GM21515 (cell line): Measurements from ENCODE around the gene VGF.

Source experiments
- ATAC-seq: cut with Tn5 transposase; IDR thresholded peaks from one replicate; pipeline ENCODE4 v1.9.1; 2021; ENCODE audit not compliant: unreplicated experiment

VGF gene

DNA sequence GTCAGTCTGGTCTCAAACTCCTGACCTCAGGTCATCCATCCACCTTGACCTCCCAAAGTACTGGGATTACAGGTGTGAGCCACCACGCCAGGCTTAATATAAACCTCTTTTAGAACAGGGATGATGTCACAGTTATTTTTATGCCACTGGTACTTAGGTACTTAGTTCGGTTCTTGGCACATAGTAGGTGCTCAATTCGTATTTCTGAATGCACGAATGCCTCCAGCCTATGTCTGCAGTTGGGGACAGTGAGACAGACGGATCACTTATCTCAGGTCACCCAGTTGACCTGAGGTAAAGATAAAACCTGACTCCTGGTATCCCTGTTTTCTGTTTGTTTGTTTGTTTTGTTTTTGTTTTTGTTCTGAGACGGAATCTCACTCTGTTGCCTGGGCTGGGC is 20.8 kb upstream of the VGF start:
- ATAC-seq: no peak

DNA sequence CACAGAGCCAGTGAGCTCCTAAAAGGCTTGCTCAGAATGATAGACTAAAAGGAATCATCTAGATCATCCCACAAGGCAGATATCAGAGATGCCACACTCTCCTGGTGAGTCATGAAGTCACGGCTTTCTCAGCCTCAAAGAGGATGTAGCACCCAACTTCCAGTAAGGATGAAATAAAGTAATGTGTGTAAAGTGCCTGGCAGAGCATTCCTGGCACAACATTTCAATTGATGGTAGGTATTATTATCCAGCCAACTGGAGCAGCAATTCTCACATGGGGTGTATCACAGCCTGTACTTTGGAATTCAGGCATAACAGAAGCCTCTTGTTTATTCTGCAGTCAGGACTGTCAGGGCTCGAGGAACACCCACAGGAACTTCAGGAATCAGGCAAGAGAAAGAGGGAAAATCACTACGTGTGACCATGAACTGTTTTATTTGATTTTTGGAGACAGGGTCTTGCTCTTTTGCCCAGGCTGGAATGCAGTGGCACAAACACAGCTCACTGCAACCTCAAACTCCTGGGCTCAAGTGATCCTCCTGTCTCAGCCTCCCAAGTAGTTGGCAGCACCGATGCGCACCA is 20.0 kb upstream of the VGF start:
- ATAC-seq: no peak

DNA sequence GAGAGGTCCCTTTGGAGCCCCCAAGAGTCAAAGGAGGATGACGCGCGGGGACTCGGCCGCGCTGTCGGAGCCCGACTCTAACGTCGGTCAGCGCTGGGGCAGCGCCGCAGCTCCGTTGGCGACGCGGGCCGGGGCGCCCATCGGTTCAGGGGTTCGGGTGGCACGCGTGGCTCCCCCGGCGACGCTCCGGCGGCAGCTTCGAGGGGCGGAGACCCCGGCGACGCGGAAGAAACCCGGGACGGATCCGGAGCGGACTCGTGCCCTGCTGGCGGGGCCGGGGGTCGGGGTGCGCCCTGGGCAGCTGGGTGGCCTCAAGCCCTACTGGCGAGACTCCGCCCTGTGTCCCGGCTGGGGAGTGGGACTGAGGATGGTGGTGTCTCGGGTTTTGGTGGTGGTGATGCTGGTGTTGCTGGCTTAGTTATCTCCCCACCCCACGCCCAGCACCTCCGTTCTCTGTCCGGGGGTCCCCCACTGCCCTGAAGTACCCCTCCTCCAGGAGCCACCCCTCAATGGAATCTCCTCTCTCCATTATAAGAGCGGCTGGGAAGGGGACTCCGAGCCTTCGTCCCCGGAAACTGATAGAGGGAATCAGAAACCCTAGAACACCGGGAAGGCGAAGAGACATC is 14.9 kb upstream of the VGF start, which contains the start of gene NAT16:
NAT16 (minus strand) TSS at position 164 of the 626 bp plus-strand sequence. CDS start 5,486 bp downstream, outside the sequence.
- ATAC-seq: no peak

DNA sequence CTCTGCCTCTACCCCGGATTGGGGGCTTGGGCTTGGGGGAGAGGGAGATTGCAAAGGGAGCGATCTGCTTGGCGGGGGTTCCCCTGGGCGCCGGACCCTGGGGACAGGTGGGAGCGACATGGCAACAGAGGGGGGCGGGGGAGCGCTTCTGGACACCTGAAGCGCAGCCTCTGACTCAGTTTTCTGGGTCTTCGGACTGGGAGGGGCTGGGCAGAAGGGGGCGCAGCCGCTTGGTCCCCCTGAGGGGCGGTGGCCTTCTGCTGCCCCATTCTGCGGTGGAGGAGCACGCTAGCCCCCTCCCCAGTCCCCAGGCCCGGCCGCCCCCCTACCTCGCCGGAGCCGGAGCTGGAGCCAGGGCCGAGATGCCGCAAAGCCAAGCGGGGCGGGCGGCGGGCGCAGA is 14.3 kb upstream of the VGF start:
- no peak for ATAC-seq

DNA sequence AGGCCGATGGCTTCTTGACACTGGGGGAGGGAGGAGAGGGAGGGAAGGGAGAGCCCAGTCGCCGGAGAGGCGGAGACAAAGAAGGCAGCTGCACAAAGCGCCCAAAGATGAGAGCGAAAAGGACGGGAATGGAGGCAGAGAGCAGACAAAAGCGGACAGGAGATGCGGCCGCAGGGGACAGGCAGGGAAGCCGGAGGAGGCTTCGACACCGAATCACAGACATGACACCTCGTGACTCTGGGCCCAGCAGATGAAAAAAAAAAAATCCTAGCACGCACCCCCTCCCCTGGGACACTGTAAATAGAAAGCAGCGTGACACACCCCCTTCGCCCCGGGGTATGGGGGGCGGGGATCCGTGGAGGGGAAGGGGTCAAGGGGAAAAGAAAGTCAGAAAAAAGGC is 13.7 kb upstream of the VGF start:
- ATAC-seq: no peak

DNA sequence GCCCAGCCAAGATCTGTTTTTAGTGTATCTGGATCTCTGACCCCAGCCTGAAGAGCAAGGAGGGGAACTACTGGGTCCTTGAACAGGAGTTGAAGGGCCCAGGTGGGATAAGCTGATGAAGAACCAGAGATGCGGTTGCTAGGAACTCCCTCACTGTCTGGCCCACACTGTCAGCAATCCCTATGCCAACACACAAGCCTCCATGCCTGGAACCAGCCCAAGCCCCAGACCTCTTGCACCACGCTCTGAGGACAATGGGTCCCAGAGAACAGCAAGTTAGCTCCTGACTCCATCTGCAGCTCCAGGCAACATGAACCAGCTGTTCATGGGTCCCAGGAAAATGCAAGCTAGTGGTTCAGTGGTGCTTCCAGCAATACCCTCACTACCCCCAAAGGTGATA is 12.3 kb upstream of the VGF start:
- no peak for ATAC-seq

DNA sequence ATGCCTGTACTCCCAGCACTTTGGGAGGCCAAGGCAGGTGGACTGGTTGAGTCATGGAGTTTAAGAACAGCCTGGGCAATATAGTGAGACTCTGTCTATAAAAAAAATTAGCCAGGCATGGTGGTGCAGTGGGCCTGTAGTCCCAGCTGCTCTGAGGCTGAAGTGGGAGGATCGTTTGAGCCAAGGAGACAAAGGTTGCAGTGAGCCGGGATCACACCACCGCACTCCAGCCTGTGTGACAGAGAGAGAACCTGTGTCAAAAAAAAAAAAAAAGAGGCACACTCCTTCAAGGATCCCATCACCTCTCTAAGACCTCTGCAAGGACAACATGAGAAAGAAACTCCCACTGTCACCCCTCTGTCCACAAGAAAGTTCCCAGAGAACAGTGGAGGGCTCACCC is 10.3 kb upstream of the VGF start:
- ATAC-seq: no peak

DNA sequence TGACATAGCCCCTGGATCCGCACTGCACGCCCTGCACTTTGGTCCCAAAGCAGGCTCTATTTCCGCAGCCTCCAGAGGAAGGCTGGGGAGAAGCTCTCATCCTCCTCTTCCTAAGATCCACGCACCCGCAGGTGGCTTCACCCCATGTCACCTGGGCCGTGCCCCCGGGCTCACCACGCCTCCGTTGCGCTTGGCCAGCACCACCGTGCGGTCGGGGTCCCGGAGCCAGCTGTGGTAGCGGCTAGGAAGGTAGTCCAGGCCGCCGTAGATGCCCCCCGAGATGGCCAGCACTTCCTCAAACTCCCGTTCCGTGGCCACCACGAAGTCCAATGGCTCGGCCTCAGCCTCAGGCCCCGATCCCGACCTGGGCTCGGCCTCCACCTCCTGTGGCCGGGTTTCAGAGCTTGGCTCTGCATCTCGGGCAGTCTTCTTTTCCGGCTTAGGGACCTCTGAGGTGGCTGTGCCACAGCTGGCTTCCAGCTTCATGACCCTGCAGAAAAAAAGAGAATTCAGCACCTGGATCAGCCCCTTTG is 9.0 kb upstream of the VGF start:
- ATAC-seq: no peak

DNA sequence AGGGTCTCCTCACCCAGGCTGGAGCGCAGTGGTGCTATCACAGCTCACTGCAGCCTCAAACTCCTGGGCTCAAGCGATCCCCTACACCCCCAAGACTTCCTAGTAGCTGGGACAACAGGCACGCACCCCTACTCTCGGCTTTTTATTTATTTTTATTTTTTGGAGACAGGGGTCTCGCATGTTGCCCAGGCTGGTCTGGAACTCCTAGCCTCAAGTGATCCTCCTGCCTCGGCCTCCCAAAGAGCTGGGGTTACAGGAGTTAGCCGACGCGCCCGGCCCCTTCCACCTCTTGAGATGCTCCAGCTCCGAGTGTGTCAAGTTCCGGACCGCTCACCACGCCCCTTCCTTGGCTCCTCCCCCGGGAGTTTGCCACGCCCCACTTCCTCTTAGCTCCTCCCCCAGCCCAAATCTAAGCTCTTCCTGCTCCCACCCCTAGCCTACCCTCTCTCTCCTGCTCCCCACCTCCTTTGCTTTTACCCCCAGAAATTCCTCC is 8.4 kb upstream of the VGF start:
- ATAC-seq: no peak

DNA sequence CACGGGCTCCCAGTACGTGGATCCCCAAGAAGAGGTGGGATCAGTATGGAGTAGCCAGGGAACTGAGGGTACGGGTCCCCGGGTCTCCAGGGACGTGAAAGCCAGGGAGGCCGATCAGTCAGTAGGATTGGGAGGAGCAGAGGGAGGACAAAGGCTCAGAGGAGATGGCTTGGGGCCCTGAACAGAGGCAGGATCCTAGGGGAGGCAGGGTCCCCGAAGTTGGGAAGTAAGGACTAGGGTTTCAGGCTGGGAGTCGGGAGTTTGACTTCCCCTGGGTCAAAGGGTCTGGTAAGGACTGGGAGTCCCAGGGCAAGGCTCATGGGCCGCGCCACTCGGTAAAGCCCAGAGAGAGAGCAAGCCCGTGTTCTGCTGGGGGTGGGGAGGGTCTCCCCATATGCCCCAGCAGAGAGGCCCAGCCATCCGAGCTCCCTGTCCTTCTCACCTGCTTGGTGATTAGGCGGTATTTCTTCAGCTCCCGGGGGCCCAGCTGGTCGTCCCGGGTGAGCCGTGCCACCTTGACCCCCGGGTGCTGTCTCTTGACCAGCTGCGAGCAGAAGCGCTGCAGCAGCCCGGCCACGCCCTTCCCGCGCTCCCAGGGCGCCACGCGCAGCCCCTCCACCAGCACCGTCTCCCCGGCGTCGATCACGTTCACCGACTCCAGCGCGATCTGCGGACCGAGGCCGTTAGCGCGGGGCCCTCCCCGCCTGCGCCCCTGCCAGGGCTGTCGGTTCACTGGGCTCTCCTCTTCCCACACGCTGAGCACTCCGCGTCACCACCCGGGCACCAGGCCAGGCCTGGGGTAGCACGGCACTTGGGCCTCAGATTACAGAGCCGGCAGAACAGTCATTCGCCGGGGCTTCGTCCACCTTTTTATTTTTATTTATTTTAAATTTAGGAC is 7.7 kb upstream of the VGF start:
- no peak for ATAC-seq

DNA sequence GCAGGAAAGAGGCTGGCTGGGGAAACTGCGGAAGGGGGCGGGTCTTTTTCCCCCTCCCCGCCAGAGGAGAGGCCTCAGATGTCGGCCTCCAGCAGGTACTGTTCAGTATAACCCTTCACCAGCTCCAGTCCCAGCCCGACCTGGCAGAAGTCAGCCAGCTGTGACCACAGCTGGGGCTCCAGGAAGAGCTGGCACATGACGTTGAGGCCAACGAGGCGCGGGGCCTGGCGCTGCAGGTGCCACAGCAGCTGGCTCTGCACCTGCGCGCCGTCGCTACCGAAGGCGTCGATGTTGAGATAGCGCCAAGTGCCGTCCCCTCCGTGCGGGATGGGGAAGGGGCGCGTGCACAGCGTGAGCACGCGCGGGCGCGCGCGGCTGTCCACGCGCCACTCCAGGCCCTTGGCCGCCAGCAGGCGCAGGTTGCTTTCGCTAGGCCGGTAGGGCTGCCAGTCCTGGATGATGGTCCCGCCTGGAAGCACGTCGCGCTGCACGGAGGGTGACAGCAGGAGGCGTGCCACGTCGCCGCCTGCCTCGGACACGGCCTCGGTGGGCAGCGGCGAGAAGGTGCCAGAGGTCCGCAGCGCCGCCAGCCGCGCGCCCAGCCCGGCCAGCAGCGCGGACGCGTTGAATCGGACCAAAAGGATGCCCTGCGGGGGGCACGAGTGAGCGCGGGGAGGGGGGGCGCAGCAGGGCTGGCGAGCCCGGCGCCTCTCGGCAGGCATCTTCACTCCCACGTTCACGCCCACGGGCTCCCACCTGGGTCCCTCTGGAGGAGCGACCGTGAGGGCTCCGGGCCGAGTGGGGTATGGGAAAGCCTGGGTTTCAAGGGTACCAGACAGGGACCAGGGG is 6.9 kb upstream of the VGF start:
- no peak for ATAC-seq

DNA sequence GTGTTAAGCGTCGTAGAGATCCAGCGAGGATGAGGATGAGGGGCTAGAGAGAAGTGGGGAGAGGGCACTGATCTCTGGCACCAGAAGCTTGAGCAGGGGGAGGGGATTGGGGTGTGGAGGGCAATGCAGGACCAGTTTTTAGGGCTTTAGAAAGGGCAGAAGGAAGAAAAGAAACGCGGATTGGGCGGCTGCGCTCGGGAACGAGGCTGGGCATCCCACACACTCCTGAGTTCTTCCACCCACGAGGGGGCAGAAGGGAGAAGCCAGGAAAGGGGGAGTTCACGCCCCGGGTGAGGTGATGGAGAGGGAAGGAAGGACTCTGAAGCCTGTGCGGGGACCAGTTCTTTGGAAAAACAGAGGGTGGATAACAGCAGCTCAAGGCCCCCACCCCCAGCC is 6.1 kb upstream of the VGF start:
- ATAC-seq: no peak

DNA sequence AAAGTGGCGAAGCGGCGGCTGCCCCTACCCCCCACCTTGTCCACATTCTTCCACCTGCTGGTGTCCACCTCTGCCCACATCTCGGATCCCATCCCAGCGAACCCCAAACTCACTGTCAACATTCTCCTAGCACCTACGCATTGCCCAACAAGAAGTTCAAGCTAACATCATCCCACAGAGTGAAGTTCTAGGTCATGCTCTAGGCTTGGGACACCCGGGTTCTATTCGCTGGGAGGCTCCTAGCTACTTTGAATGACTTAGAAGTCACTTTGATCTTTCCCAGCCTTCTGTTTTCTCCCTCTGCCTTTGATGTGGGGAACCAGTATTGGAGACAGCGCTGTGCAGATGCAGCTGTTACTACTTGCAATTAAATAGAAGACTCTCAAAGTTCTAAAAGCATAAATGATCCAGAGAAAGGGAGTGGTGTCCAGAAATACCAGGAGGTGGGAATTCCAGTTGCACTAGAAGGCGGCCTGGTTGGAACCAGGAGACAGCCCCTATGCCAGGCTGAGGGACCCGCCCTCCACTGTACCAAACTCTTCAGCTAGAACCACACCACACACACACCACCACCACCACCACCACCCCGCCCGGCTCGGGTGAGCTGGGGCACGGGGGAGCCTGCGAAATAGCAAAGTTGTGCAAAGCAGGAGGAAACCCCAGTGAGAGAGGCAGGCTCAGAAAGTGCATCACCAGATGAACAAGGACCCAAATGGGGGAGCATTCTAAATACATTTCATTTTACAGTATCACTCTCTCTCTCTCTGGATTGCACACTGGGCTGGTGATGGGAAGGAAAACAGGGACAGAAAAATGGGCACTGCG is 5.5 kb upstream of the VGF start:
- no peak for ATAC-seq

DNA sequence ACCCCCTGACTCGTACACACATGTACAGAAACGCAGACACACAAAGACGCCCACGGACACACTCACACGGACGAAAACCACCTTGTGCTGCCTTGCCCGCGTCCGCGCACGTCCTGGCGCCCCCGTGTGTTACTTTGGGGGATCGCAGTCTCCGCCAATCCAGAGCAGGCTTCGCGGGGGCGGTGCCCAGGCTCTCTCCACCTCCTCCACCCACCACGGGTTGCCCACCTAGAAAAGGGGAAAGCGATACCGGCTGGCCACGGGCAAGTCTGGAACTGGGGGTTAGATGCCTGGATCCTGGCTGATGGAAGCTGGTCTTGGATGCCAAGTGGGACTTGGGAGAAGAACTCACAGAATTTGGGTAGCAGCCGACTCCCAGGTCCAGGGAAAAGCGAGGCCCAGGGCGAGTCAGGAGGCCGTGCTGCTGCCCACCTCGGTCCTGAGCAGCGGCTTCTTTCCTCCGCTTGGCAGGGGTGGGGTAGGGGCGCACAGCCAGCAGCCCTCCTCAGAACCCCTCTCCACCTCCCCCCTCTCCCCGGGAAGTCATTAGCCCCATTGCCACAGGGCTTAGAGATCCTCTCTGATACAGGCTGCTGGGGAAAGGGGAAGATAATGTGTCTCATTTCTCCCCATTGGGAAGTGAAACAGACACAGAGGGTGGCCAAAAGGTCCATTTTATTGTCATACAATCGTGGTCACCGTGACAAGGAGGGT is 4.6 kb upstream of the VGF start:
- ATAC-seq: no peak

DNA sequence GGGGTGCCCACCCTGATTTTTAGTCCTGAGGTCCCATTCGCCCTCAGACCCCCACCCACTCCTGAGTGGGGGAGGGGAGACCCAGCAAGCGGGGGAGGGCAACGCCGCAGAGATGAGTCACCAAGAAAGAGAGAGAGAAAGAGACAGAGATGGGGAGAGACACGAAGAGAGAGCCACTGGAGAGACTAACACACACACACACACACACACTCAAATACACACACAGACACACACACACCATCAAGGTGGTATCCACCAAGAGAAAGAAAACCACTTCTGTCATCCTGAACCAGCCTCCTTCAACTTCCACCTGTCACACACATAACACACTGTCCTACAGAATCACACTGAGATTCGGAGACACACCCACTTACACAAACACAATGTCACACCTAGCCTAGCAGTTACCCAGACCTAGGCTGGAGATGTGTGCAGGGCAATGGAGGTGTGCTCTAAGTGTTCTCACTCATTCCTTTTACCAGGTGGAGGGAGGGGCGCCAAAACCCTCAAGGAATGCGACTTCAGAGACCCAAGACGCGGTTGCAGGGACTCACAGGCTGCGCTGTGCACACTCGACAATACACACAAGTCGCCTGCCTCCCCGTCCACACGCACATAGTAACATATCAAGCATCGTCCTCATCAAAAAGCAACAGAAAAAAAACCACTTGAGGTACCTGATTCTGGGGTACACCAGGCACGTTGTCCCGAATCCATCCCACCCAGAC is 3.9 kb upstream of the VGF start:
- no peak for ATAC-seq

DNA sequence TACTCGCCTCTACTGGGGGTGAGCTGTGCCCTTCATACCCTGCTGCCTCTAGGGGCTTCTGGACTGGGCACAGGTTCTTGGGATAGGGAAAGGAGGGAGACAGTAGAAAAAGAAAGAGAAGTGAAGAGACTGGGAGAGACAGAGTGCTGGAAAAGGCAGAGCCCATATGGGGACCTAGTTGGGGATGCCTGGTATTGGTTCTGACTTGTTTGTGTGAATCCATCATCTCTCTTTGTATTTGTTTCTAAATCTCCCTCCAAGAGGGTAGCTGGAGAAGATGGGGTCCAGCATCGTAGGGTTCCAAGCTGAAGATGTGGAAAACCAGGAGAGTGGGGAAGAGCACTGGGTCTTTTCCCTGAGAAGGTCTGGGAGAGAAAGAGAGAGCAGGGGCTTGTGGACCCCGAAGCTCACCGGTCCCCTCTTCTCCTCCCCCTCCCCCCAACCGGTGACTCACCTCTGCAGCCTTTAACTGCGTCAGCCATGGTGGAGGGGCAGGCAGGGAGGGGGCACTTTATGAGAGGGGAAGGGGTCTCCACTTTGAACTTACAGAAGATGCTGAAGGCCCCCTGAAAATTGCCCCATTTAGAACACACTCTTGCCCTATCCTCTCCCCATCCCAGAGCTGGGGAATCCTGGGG is 3.2 kb upstream of the VGF start:
- ATAC-seq: no peak

DNA sequence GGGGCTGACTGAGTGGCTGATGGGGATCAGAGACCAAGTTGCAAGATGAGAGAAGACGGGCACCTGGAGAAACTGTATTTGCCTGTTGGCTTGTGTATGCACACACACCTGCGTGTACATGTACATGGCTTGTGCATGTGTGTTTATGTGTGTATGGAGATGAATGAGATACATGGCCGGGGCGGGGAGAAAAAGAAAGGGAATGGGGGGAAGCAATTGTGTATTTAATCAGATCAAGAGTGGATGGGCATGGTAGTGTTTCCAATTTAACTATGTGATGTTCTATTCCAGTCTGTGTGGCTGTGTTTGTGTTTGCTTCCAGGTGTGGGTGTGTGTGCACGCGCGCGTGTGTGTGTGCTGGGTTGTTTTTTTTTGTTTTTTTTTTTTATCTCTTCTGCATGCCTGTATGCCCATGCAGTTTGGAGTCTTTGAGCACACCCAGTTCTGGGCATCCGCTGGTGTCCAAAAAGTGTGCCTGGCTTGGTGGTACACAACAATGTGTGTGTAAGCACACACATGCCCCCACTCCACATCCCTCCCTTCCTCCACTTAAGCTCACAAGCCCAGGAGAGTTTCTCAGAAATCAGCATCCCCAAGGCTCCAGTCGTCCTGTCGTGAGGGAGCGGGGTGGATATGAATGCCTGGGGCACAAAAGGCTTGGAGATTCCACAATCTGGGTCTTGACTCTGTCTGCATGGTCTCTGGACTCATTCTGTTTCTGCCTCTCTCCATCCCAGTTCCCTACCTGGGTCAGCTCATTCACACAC is 2.5 kb upstream of the VGF start:
- no peak for ATAC-seq
